Motor neuron (in vitro differentiated cells): ENCODE data around the gene SLC12A1. TPM values are rescaled to one million over a fixed set of nuclear protein-coding genes. Genes with fewer than 3 reads are reported as not detected.
A peak's percentile ranks its signal among the peaks of the same experiment; 100 is the strongest.
"Not testable (repeated sequence)": the region's sequence is repeated elsewhere in the genome, so short reads cannot be mapped to it uniquely, and the experiment has no call there.

ENCODE experiments used
- ATAC-seq, 8 experiments: fragments of 200-7000 bp; cut with Tn5 transposase; replicated peaks in 6 of 8; 2 replicates each; pipeline ENCODE4 v1.8.0; 2021; ENCODE audit warnings: mild to moderate bottlenecking in 8 of 8, moderate library complexity in 8 of 8
- H3K27ac ChIP-seq, 2 donors: fragments of 250-450 bp; sonication (Bioruptor Pico); 2 replicates each; pipeline ENCODE4 v1.9.0; 2021; ENCODE audit warnings: antibody characterized with exemption in 2 of 2, mild to moderate bottlenecking in 2 of 2, moderate library complexity in 1 of 2
- H3K4me1 ChIP-seq, 2 donors: fragments of 250-450 bp; sonication (Bioruptor Pico); replicated peaks in 1 of 2; 2 replicates each; pipeline ENCODE4 v1.6.1; 2021; ENCODE audit warnings: antibody characterized with exemption in 2 of 2, mild to moderate bottlenecking in 2 of 2, moderate library complexity in 1 of 2
- H3K4me3 ChIP-seq, 5 donors: fragments of 250-450 bp; sonication (Bioruptor Pico); 2 replicates each; pipeline ENCODE4 v1.9.0; 2021; ENCODE audit warnings: antibody characterized with exemption in 5 of 5, mild to moderate bottlenecking in 5 of 5, moderate library complexity in 4 of 5
- WGBS, 10 experiments: fragments of 450-650 bp; shearing (Covaris generic); methylation state at CpG; one replicate each; pipeline ENCODE4 v1.0.0; 2022; 5-methylcytosine and 5-hydroxymethylcytosine counted together
- in situ Hi-C, 9 experiments: fragments of 400-800 bp; cut with MboI; loops; one replicate each; pipeline ENCODE4 v1.15.0; 2021; ENCODE audit warnings: low sequenced_read_pairs in 9 of 9, low pct_unique_long_range_greater_than_20kb in 2 of 9; ENCODE audit not compliant: unreplicated experiment in 9 of 9
- total RNA-seq, 8 experiments: library from RNA; unstranded; fragments of 300-600 nt; gene quantifications; 2 replicates each; pipeline versions ENCODE4 v1.2.3 to v1.2.4, GENCODE V29; 2022

Gene SLC12A1
- total RNA-seq, 8 experiments from 2014 or later = 0.05 to 23.0 (median 0.25) TPM; not detected in 1

- in situ Hi-C loops = no loop called here
- Histone ChIP-seq H3K4me3 (no peak overlapping the region), H3K27ac (no peak overlapping the region), H3K4me1 (peaks cover 0 to 3% of the 10 kb centered on the region in 2 donors)
- ATAC-seq = no peak
- WGBS, 10 experiments = 20 to 100% (median 53%) methylated on average over 1 to 5 of the region's 6 CpGs
Observed at GRCh38 chr15:48318131-48318530, 112.0 kb downstream of the SLC12A1 start.

DNA sequence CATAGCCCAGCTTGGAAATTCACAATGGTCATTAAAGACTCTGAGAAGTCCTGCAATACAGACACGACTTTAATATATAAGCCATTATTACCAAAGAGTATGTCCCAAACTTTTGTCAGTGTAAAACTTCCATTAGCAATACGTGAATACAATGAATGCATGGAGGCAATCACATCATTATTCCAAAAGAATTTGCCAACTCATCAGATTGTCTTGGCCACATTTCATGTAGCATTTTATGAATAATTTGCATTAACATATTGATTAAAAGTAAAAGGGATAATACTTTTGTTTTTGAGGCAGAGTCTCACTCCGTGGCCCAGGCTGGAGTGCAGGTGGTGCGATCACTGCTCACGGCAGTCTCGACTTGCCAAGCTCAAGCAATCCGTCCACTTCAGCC is 117.2 kb downstream of the SLC12A1 start:
- WGBS, 10 experiments = 65 to 100% (median 95%) methylated on average over 1 to 7 of the region's 7 CpGs
- peaks cover 0 to 3% of the 10 kb centered on the region in 2 donors for H3K4me1 ChIP-seq
- H3K27ac ChIP-seq = no peak overlapping the region
- H3K4me3 ChIP-seq = no peak overlapping the region
- no peak for ATAC-seq
- in situ Hi-C loops = no loop called here

GRCh38 chr15:48324949-48325348 is 118.8 kb downstream of the SLC12A1 start:
- in situ Hi-C loops = no loop called here
- ATAC-seq = no peak
- Histone ChIP-seq H3K4me3 (no peak overlapping the region), H3K27ac (no peak overlapping the region), H3K4me1 (peaks cover 0 to 2% of the 10 kb centered on the region in 2 donors)
- WGBS, 10 experiments = 63 to 84% (median 79%) methylated on average over 1 to 5 of the region's 5 CpGs; no CpG with 5 or more reads in 2 of the 10 experiments

DNA sequence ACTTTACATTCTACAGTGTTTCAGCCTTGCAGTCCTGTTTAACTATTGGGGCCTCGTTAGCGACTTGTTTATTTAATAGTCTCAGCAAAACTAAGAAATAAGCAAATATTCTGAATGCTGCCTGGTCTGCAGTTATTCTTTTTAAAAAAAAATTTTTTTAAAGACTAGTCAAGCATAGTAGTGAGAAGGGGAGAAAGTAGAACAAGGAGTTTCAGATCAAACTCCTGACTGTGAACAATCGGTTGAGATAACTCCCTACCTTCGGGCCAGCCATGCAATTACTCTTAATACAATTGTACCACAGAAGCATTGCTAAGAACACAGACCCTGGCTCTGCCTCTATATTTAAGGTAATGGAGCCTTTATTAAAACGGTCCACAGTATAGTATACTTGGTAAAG is 119.3 kb downstream of the SLC12A1 start:
- no peak overlapping the region for H3K27ac ChIP-seq
- WGBS, 10 experiments = 90 to 100% (median 94%) methylated on average over 2 to 5 of the region's 5 CpGs; no CpG with 5 or more reads in 1 of the 10 experiments
- no peak overlapping the region for H3K4me3 ChIP-seq
- H3K4me1 ChIP-seq = peaks cover 0 to 7% of the 10 kb centered on the region in 2 donors
- in situ Hi-C loops = no loop called here
- ATAC-seq = no peak

DNA sequence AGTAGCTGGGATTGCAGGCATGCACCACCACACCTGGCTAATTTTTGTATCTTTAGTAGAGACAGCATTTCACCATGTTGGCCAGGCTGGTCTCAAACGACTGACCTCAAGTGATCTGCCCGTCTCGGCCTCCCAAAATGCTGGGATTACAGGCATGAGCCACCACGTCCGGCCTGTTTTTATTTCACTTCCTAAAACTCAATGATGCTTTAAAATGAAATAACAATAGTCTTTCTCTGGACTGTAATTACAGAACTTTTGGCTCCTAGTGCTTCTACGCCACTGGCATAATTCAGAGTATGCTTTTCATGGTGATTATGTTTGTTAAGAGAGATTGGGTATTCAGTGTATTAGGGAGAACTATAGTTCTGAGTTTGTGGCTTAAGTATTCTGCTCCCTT is 120.1 kb downstream of the SLC12A1 start:
- WGBS, 10 experiments = 60 to 100% (median 88%) methylated on average over 1 to 5 of the region's 6 CpGs; no CpG with 5 or more reads in 4 of the 10 experiments

GRCh38 chr15:48330105-48330785 is 124.1 kb downstream of the SLC12A1 start:
- no peak for ATAC-seq
- H3K4me1 ChIP-seq = peaks cover 0 to 11% of the 10 kb centered on the region in 2 donors
- in situ Hi-C loops = no loop called here
- peak overlapping the region; percentile 69 to 96 (median 96) for H3K4me3 ChIP-seq
- H3K27ac ChIP-seq = peak overlapping the region in 1 of 2 donors; percentile 89
- 0 to 43% (median 18%) methylated on average over 3 to 11 of the region's 11 CpGs for WGBS, 10 experiments

More for the DNA sequence above, 120.1 kb downstream of the SLC12A1 start:
- H3K4me1 ChIP-seq, H3K4me3 ChIP-seq, ATAC-seq, H3K27ac ChIP-seq, in situ Hi-C loops: not testable (repeated sequence)

GRCh38 chr15:48330855-48331795 is 125.0 kb downstream of the SLC12A1 start, which contains the start of gene DUT:
Gene DUT (plus strand): TSS chr15:48331429. CDS start chr15:48331516, 87 bp downstream.
- 0% methylated on average over 3 to 5 of the region's 89 CpGs; no CpG with 5 or more reads in 7 of the 10 experiments for WGBS, 10 experiments
- peak; percentile 88 to 95 (median 91) for ATAC-seq
- Histone ChIP-seq H3K27ac (peak within 1 kb of the TSS; percentile 65 to 89), H3K4me1 (peaks cover 0 to 11% of the 10 kb centered on the region in 2 donors), H3K4me3 (peak within 1 kb of the TSS; percentile 69 to 96 (median 96))
- in situ Hi-C loops = no loop called here

- in situ Hi-C loops = no loop called here
- peak; percentile 12 to 54 (median 44) for ATAC-seq
- H3K4me1 ChIP-seq = peaks cover 0 to 11% of the 10 kb centered on the region in 2 donors
- peak overlapping the region; percentile 65 to 89 for H3K27ac ChIP-seq
- WGBS, 10 experiments = 0 to 9% (median 0%) methylated on average over 2 to 16 of the region's 64 CpGs; no CpG with 5 or more reads in 3 of the 10 experiments
- H3K4me3 ChIP-seq = peak overlapping the region; percentile 69 to 96 (median 96)
Observed at GRCh38 chr15:48331796-48332641, 125.9 kb downstream of the SLC12A1 start.

GRCh38 chr15:48332642-48333034 is 126.5 kb downstream of the SLC12A1 start:
- WGBS, 10 experiments = 4 to 43% (median 23%) methylated on average over 2 to 8 of the region's 9 CpGs
- Histone ChIP-seq H3K27ac (no peak overlapping the region), H3K4me3 (peak overlapping the region; percentile 69 to 96 (median 96)), H3K4me1 (peaks cover 0 to 11% of the 10 kb centered on the region in 2 donors)
- ATAC-seq = no peak
- in situ Hi-C loops = no loop called here

- WGBS, 10 experiments = 19 to 64% (median 29%) methylated on average over 1 to 4 of the region's 4 CpGs; no CpG with 5 or more reads in 1 of the 10 experiments
- H3K4me3 ChIP-seq = no peak overlapping the region
- H3K4me1 ChIP-seq = peaks cover 0 to 11% of the 10 kb centered on the region in 2 donors
- in situ Hi-C loops = no loop called here
- no peak for ATAC-seq
- H3K27ac ChIP-seq = no peak overlapping the region
Observed at GRCh38 chr15:48333540-48333939, 127.4 kb downstream of the SLC12A1 start.

DNA sequence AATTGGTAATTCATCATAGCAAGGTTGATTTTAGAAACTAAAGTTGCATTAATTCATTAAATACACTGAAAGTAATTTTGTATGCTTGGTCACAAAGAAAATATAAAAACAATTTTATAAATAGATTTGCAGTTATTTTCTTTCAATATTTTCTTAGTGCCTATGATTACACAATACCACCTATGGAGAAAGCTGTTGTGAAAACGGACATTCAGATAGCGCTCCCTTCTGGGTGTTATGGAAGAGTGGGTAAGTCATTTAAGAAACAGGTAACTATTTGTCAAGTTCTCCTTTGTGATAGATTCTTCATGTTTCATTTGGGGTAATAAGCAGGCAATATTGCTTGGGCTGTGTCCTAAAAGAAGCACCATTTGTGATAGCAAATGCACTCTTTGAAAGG is 128.2 kb downstream of the SLC12A1 start:
- no peak for ATAC-seq
- WGBS, 10 experiments = 26 to 95% (median 83%) methylated on average over 2 of the region's 2 CpGs; no CpG with 5 or more reads in 3 of the 10 experiments

DNA sequence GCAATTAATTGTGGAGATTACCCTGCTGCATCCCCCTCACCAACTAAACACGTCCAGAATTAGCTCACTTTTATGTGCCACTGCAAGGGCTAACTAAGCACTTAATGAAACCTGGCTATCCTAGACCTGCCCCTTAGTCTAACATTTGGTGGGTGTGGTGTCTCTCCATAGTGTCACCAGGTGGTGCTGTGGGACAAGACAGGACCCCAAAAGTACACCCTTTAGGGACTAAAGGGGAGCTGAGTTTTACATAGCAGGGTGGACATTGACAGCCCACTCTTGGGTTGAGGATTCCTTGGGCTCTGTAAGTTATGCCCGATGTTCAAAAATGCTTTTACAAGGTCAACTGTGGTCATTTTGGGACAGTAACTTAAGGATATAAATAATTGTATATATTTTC is 130.8 kb downstream of the SLC12A1 start:
- H3K27ac ChIP-seq = no peak overlapping the region
- H3K4me3 ChIP-seq = no peak overlapping the region
- peak in 4 of 8 experiments; percentile 27 to 66 (median 41) for ATAC-seq
- WGBS, 10 experiments = 58 to 100% (median 70%) methylated on average over 1 to 2 of the region's 2 CpGs; no CpG with 5 or more reads in 4 of the 10 experiments
- H3K4me1 ChIP-seq = peaks cover 0 to 3% of the 10 kb centered on the region in 2 donors
- in situ Hi-C loops = no loop called here

More for the DNA sequence above, 128.2 kb downstream of the SLC12A1 start:
- Histone ChIP-seq H3K27ac (no peak overlapping the region), H3K4me1 (peaks cover 0 to 11% of the 10 kb centered on the region in 2 donors), H3K4me3 (no peak overlapping the region)
- in situ Hi-C loops = no loop called here
